ENCODE data around the gene EIF3K.

GRCh38 chr19:38675611-38676010 is 56.6 kb downstream of the EIF3K start:
- TF ChIP-seq POLR2A (IDR thresholded peaks at IDR 0.05; ENCODE audit: low read depth, low read length) (no peak), SMC3 (IDR thresholded peaks at IDR 0.05; ENCODE audit: borderline replicate concordance, low read length) (no peak), EP300 (IDR thresholded peaks at IDR 0.05; ENCODE audit: borderline replicate concordance in 1 of 2, control insufficient read depth in 1 of 2, low read depth in 2 of 2, low read length in 2 of 2) (no peak), MXI1 (IDR thresholded peaks at IDR 0.05; ENCODE audit: low read depth, low read length) (no peak), NFIC (IDR thresholded peaks at IDR 0.05; ENCODE audit: low read depth, low read length) (no peak), LARP7 (IDR thresholded peaks at IDR 0.05) (no peak), JUND (IDR thresholded peaks at IDR 0.05; ENCODE audit: low read depth, low read length) (no peak), CHD2 (IDR thresholded peaks at IDR 0.05; ENCODE audit: borderline replicate concordance, low read depth, low read length) (no peak), TAF1 (IDR thresholded peaks at IDR 0.05; ENCODE audit: borderline replicate concordance, low read depth, low read length) (no peak), BCL3 (IDR thresholded peaks at IDR 0.05; ENCODE audit: borderline replicate concordance, insufficient read depth, low read depth, low read length, poor library complexity, severe bottlenecking) (no peak)
- TF ChIP-seq, protein P1, sequence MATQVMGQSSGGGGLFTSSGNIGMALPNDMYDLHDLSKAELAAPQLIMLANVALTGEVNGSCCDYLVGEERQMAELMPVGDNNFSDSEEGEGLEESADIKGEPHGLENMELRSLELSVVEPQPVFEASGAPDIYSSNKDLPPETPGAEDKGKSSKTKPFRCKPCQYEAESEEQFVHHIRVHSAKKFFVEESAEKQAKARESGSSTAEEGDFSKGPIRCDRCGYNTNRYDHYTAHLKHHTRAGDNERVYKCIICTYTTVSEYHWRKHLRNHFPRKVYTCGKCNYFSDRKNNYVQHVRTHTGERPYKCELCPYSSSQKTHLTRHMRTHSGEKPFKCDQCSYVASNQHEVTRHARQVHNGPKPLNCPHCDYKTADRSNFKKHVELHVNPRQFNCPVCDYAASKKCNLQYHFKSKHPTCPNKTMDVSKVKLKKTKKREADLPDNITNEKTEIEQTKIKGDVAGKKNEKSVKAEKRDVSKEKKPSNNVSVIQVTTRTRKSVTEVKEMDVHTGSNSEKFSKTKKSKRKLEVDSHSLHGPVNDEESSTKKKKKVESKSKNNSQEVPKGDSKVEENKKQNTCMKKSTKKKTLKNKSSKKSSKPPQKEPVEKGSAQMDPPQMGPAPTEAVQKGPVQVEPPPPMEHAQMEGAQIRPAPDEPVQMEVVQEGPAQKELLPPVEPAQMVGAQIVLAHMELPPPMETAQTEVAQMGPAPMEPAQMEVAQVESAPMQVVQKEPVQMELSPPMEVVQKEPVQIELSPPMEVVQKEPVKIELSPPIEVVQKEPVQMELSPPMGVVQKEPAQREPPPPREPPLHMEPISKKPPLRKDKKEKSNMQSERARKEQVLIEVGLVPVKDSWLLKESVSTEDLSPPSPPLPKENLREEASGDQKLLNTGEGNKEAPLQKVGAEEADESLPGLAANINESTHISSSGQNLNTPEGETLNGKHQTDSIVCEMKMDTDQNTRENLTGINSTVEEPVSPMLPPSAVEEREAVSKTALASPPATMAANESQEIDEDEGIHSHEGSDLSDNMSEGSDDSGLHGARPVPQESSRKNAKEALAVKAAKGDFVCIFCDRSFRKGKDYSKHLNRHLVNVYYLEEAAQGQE (IDR thresholded peaks at IDR 0.05; ENCODE audit: low read depth, low read length): no peak
- TF ChIP-seq, protein P2, sequence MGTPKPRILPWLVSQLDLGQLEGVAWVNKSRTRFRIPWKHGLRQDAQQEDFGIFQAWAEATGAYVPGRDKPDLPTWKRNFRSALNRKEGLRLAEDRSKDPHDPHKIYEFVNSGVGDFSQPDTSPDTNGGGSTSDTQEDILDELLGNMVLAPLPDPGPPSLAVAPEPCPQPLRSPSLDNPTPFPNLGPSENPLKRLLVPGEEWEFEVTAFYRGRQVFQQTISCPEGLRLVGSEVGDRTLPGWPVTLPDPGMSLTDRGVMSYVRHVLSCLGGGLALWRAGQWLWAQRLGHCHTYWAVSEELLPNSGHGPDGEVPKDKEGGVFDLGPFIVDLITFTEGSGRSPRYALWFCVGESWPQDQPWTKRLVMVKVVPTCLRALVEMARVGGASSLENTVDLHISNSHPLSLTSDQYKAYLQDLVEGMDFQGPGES (IDR thresholded peaks at IDR 0.05): no peak
- TF ChIP-seq, protein P3, sequence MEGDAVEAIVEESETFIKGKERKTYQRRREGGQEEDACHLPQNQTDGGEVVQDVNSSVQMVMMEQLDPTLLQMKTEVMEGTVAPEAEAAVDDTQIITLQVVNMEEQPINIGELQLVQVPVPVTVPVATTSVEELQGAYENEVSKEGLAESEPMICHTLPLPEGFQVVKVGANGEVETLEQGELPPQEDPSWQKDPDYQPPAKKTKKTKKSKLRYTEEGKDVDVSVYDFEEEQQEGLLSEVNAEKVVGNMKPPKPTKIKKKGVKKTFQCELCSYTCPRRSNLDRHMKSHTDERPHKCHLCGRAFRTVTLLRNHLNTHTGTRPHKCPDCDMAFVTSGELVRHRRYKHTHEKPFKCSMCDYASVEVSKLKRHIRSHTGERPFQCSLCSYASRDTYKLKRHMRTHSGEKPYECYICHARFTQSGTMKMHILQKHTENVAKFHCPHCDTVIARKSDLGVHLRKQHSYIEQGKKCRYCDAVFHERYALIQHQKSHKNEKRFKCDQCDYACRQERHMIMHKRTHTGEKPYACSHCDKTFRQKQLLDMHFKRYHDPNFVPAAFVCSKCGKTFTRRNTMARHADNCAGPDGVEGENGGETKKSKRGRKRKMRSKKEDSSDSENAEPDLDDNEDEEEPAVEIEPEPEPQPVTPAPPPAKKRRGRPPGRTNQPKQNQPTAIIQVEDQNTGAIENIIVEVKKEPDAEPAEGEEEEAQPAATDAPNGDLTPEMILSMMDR (IDR thresholded peaks at IDR 0.05 in 2 of 3, conservative IDR thresholded peaks at IDR 0.05 in 1 of 3; ENCODE audit: control insufficient read depth in 2 of 3, extremely low read depth in 1 of 3, insufficient read depth in 1 of 3, low read depth in 3 of 3, low read length in 3 of 3): no peak

Measured in GM12878 (cell line).